HCT116 (cell line): Measurements from ENCODE around the gene PROSER3.

Experiments used
- CTCF ChIP-seq, 3 experiments: fragments of 200-600 bp in 1 of 3; sonication (generic) in 1 of 3; IDR thresholded peaks in 2 of 3; conservative IDR thresholded peaks in 1 of 3; 2 replicates each; pipeline ENCODE4 v1.5.1; 2012 to 2017; ENCODE audit warnings: low read depth in 2 of 3, low read length in 2 of 3, antibody characterized with exemption in 1 of 3, borderline replicate concordance in 1 of 3, control low read depth in 1 of 3, mild to moderate bottlenecking in 1 of 3, mixed read lengths in 1 of 3, mixed run types in 1 of 3, moderate library complexity in 1 of 3; ENCODE audit not compliant: insufficient read depth in 1 of 3
- REST ChIP-seq: IDR thresholded peaks from 2 replicates; pipeline ENCODE4 v1.6.1; 2012; ENCODE audit warnings: low read depth

GRCh38 chr19:35805526-35806102 is 47.6 kb downstream of the PROSER3 start:
- TF ChIP-seq REST, result no peak
- no peak for TF ChIP-seq CTCF (IDR thresholded peaks at IDR 0.05 in 2 of 3, conservative IDR thresholded peaks at IDR 0.05 in 1 of 3; ENCODE audit: borderline replicate concordance in 1 of 3, insufficient read depth in 1 of 3, low read depth in 2 of 3, low read length in 2 of 3)
